HUDEP-2 (cell line): ENCODE measurements around the gene APOL2.

ENCODE experiments used
- DNase-seq, 76 experiments: peaks; one replicate each; lab custom pipeline; 2025; ENCODE audit not compliant: unreplicated experiment in 76 of 76; lab: John Stamatoyannopoulos, UW

Gene APOL2

GRCh38 chr22:36180928-36181327, 58.4 kb downstream of the APOL2 start:
- DNase-seq, result no peak

GRCh38 chr22:36180038-36180880, 59.1 kb downstream of the APOL2 start:
- peak in 64 of 76 experiments; percentile 16 to 81 (median 61) for DNase-seq

GRCh38 chr22:36177160-36177559, 62.2 kb downstream of the APOL2 start:
- no peak for DNase-seq
